ENCODE measurements around the gene HOTAIR. TPM values are rescaled to one million over a fixed set of nuclear protein-coding genes. Genes with fewer than 3 reads are reported as not detected.

The HOTAIR gene
- total and polyA plus RNA-seq, 2 donors (not counting 3 experiments of a cell fraction or from before 2014, with no cell fraction given), result not detected

GRCh38 chr12:53944209-53944608 is 30.5 kb downstream of the HOTAIR start:
- TF ChIP-seq JUN (IDR thresholded peaks at IDR 0.05; ENCODE audit: borderline replicate concordance, insufficient read depth, insufficient read length, low read depth), result no peak
- TF ChIP-seq EZH2 (IDR thresholded peaks at IDR 0.05; ENCODE audit: borderline replicate concordance, low read depth, low read length, severe bottlenecking), result no peak
- no peak for TF ChIP-seq CTCF (IDR thresholded peaks at IDR 0.05; ENCODE audit: extremely low read depth in 1 of 2, insufficient read depth in 1 of 2, low read depth in 1 of 2, low read length in 2 of 2)
- no peak for TF ChIP-seq POLR2AphosphoS5 (IDR thresholded peaks at IDR 0.05; ENCODE audit: insufficient read depth, low read depth, low read length)
- TF ChIP-seq GATA2 (IDR thresholded peaks at IDR 0.05; ENCODE audit: insufficient read depth, insufficient read length, low read depth, low read length), result no peak
- TF ChIP-seq MYC (IDR thresholded peaks at IDR 0.05; ENCODE audit: low read depth, low read length), result no peak
- no peak for TF ChIP-seq POLR2A (IDR thresholded peaks at IDR 0.05; ENCODE audit: low read depth, low read length)
- no peak for TF ChIP-seq MAX (IDR thresholded peaks at IDR 0.05; ENCODE audit: insufficient read depth, insufficient read length)
- no peak for TF ChIP-seq FOS (IDR thresholded peaks at IDR 0.05; ENCODE audit: borderline replicate concordance, insufficient read depth, low read length)
- Histone ChIP-seq H3K4me2 (ENCODE audit: insufficient read depth, low read length) (no peak overlapping the region), H3K27ac (ENCODE audit: insufficient read depth, low read depth, low read length) (no peak overlapping the region), H3K9ac (replicated peaks; ENCODE audit: extremely low read depth, insufficient read depth, low read length) (no peak overlapping the region), H3K27me3 (ENCODE audit: control insufficient read depth in 2 of 2, insufficient read depth in 2 of 2, low read length in 2 of 2) (peaks cover 76 to 93% of the 10 kb centered on the region in 2 experiments), H3K4me1 (ENCODE audit: control insufficient read depth, extremely low read depth, insufficient read depth, low read length) (no peaks in the 10 kb centered on the region), H3K36me3 (ENCODE audit: control insufficient read depth in 2 of 2, extremely low read depth in 1 of 2, insufficient read depth in 2 of 2, low read length in 2 of 2) (no peaks in the 10 kb centered on the region), H3K79me2 (ENCODE audit: control insufficient read depth, insufficient read depth, low read length) (no peaks in the 10 kb centered on the region), H3K9me1 (replicated peaks; ENCODE audit: control insufficient read depth, extremely low read depth, insufficient read depth, low read length) (no peaks in the 10 kb centered on the region), H3K9me3 (replicated peaks; ENCODE audit: control insufficient read depth, insufficient read depth, low read length) (no peaks in the 10 kb centered on the region), H3K4me3 (replicated peaks in 1 of 3; ENCODE audit: insufficient read depth in 1 of 3, low read depth in 1 of 3, low read length in 3 of 3) (no peak overlapping the region), H4K20me1 (replicated peaks; ENCODE audit: control insufficient read depth, extremely low read depth, insufficient read depth, low read length) (no peaks in the 10 kb centered on the region), H2AFZ (ENCODE audit: low read depth, low read length) (no peak overlapping the region)
- BruUV-seq (replicated peaks), result no TSS peak
- POLR2A ChIA-PET, result no interaction called here
- CTCF ChIA-PET, result no interaction called here
- intact Hi-C loops (cut with micrococcal nuclease), result no loop called here
- no peak for DNase-seq (ENCODE audit: low read depth, low spot score)
- dilution Hi-C loops (cut with MboI; ENCODE audit: extremely low pct_ligation_motif_present, low sequenced_read_pairs), result no loop called here
- no peak for FAIRE-seq
